Measurements from ENCODE around the gene MORN5. TPM values are rescaled to one million over a fixed set of nuclear protein-coding genes. Genes with fewer than 3 reads are reported as not detected.

Gene MORN5
- total and polyA plus RNA-seq, 8 donors = 3.3 to 80.4 (median 13.6) TPM; not detected in 5

- Histone ChIP-seq H3K36me3 (no peaks in the 10 kb centered on the region), H3K4me1 (peaks cover 0 to 15% (median 3%) of the 10 kb centered on the region in 4 donors), H3K4me3 (no peak overlapping the region), H3K9me3 (no peaks in the 10 kb centered on the region), H3K27ac (no peak overlapping the region), H3K27me3 (peaks cover 0 to 7% (median 0%) of the 10 kb centered on the region in 3 donors)
- intact Hi-C loops (cut with DNase I; ENCODE audit: low total_unique reads) = no loop called here
- 44 to 60% (median 53%) methylated on average over 7 of the region's 7 CpGs for WGBS, 5 donors
- TF ChIP-seq POLR2A (IDR thresholded peaks at IDR 0.05) (no peak), EP300 (IDR thresholded peaks at IDR 0.05) (no peak), POLR2AphosphoS5 (IDR thresholded peaks at IDR 0.05) (no peak)
- TF ChIP-seq, protein P1, sequence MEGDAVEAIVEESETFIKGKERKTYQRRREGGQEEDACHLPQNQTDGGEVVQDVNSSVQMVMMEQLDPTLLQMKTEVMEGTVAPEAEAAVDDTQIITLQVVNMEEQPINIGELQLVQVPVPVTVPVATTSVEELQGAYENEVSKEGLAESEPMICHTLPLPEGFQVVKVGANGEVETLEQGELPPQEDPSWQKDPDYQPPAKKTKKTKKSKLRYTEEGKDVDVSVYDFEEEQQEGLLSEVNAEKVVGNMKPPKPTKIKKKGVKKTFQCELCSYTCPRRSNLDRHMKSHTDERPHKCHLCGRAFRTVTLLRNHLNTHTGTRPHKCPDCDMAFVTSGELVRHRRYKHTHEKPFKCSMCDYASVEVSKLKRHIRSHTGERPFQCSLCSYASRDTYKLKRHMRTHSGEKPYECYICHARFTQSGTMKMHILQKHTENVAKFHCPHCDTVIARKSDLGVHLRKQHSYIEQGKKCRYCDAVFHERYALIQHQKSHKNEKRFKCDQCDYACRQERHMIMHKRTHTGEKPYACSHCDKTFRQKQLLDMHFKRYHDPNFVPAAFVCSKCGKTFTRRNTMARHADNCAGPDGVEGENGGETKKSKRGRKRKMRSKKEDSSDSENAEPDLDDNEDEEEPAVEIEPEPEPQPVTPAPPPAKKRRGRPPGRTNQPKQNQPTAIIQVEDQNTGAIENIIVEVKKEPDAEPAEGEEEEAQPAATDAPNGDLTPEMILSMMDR (IDR thresholded peaks at IDR 0.05) = no peak
- no peak for DNase-seq
Measured at GRCh38 chr9:122197426-122197825, 37.7 kb downstream of the MORN5 start.

DNA sequence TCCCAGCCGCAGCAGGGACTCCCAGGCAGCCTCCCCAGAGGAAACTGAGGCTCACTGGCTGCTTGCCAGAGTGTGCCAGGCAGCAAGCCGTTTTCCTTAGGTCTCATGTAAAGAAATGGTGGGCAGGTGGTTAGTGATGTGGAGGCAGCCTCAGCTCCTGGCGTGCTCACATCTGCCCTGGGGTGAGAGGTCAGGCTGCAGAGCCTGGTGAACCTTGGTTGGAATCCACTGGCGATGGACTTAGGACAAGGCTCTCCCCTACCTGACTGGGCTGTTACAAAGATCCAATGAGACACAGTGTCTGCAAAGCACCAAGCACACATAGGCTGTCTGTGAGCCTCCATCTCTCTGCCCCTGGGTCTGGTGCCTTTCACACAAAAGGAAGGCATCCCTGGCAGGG, 38.2 kb downstream of the MORN5 start:
- TF ChIP-seq POLR2A (IDR thresholded peaks at IDR 0.05) (no peak), POLR2AphosphoS5 (IDR thresholded peaks at IDR 0.05) (no peak)
- TF ChIP-seq, protein P1 (IDR thresholded peaks at IDR 0.05) = no peak
- peaks cover 0 to 7% (median 0%) of the 10 kb centered on the region in 3 donors for H3K27me3 ChIP-seq
- no peaks in the 10 kb centered on the region for H3K36me3 ChIP-seq
- H3K4me3 ChIP-seq = no peak overlapping the region
- intact Hi-C loops (cut with DNase I; ENCODE audit: low total_unique reads) = no loop called here
- H3K27ac ChIP-seq = no peak overlapping the region
- 72 to 83% (median 73%) methylated on average over 3 to 4 of the region's 4 CpGs for WGBS, 5 donors
- no peak for DNase-seq
- peaks cover 0 to 20% (median 7%) of the 10 kb centered on the region in 4 donors for H3K4me1 ChIP-seq
- no peaks in the 10 kb centered on the region for H3K9me3 ChIP-seq

DNA sequence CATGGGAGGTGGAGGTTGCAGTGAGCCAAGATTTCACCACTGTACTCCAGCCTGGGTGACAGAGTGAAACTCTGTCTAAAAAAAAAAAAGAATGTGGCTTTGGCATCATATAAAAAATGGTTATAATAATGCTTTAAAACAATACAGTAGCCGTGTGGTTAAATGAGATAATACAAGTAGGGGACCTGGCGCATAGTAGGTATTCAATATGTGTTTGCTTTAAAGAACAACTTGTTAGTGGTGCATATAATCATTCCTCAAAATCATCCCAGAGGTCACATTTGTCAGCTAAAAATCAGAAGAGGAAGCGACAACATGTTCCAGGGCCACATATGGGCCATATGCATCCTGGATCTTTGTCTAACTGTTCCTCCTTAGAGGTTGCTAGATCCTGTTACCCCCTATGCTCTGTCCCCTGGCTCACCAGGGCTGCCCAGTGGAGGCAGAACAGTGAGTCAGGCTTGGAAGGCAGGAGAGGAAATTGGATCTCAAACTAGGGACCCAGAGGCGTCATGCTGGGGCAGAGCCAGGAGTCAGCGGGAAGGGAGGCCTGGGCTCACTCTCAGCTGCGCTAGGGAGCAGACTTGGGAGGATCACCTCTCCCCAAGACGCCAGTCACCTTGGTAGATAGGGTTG, 41.4 kb downstream of the MORN5 start:
- peaks cover 0 to 24% (median 7%) of the 10 kb centered on the region in 4 donors for H3K4me1 ChIP-seq
- intact Hi-C loops (cut with DNase I; ENCODE audit: low total_unique reads) = no loop called here
- DNase-seq = peak in 1 of 2 donors; percentile 45
- no peak overlapping the region for H3K4me3 ChIP-seq
- 74 to 83% (median 76%) methylated on average over 7 of the region's 7 CpGs for WGBS, 5 donors
- H3K9me3 ChIP-seq = no peaks in the 10 kb centered on the region
- no peak overlapping the region for H3K27ac ChIP-seq
- peaks cover 0 to 7% (median 0%) of the 10 kb centered on the region in 3 donors for H3K27me3 ChIP-seq
- H3K36me3 ChIP-seq = no peaks in the 10 kb centered on the region
- no peak for TF ChIP-seq EP300 (IDR thresholded peaks at IDR 0.05)
- TF ChIP-seq POLR2AphosphoS5 (IDR thresholded peaks at IDR 0.05) = no peak
- no peak for TF ChIP-seq POLR2A (IDR thresholded peaks at IDR 0.05)
- TF ChIP-seq, protein P1 (IDR thresholded peaks at IDR 0.05) = no peak

DNA sequence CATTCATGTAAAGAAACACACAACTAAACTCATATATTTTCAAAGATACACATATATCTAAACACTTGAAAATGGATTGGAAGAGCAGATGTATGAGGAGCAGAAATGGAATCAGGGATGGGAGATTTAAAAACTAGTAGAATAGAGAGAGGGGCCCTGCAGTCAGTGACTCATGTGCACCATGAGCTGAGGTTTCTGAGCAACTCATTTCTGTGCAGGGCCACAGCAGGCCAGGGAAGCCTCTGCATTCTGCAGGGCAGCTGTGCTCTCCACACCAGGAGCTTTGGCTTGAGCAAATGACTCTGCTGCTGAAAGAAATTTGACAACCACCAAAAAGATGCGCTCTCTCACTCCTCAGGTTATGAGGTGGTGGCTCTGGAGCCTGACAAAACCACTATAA, 41.9 kb downstream of the MORN5 start:
- no peak overlapping the region for H3K4me3 ChIP-seq

More for the DNA sequence above, 41.9 kb downstream of the MORN5 start:
- WGBS, 5 donors = 86 to 100% (median 92%) methylated on average over 1 of the region's 1 CpG
- Histone ChIP-seq H3K36me3 (no peaks in the 10 kb centered on the region), H3K9me3 (no peaks in the 10 kb centered on the region), H3K27me3 (peaks cover 0 to 13% (median 0%) of the 10 kb centered on the region in 3 donors), H3K4me1 (peaks cover 0 to 24% (median 7%) of the 10 kb centered on the region in 4 donors), H3K27ac (no peak overlapping the region)
- TF ChIP-seq POLR2AphosphoS5 (IDR thresholded peaks at IDR 0.05) (no peak), POLR2A (IDR thresholded peaks at IDR 0.05) (no peak), EP300 (IDR thresholded peaks at IDR 0.05) (no peak)
- TF ChIP-seq, protein P1 (IDR thresholded peaks at IDR 0.05) = no peak
- no peak for DNase-seq
- intact Hi-C loops (cut with DNase I; ENCODE audit: low total_unique reads) = no loop called here

Measured in stomach (tissue), 9 donors.